ENCODE results near the gene SLITRK2.

The SLITRK2 gene

DNA sequence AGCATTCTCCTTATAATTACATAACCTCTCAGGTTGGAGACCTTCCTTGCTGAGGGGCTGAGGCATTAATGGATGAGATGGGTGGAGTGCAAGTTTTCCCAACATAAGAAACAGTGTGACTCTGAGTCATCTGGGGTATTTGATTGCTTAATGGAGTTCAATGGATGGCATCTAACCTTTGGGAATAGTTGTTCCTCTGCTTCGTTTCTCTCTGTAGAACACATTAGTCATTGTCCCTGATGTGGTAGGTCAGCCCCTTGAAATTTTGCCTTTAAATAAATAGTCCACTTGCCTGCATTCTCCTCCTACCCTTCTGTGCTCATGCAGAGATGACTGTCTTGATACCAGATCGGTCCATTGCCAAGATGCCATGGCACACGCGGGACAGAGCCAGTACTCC, 38.6 kb downstream of the SLITRK2 start:
- no peak for DNase-seq

DNA sequence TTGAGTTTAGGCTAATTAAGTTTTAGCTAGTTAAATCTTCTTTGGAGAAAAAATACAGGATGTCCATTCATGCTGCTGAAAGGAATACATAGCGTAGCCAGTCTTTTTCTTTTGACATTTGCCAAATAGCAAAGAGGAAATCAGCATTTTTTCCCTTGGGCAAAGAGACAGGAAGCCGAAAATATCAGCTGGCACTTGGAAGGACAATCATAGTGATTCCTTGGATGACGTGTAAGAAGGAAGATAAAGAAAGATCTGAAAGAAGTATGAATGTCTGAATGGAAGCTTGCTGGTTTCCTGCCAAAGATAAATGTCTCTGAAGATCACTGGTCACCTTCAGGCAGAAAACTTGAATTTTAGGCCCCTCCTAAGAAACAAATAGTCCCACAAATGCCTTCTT, 44.2 kb downstream of the SLITRK2 start:
- DNase-seq: no peak

DNA sequence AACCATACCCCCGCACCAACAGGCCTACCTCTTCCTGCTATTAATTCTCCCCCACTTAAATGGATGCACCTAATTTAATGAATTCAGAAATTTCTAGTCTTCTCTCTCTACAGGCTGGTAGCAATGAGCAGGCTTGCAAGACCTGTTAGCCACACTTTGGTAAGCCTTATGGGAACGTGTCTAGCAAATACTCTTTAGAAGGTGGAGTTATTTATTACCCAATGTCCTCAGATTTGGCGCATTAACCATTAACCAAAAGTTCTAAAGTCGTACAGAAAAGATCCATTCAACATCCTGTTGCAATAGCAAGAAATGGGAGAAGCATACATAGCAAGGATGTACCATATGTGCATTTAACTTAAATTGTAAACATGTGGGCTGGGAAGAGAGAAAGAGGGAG, 47.5 kb downstream of the SLITRK2 start:
- no peak for DNase-seq

Measured in GDM1 (cell line).